ENCODE data around the gene ZDHHC7.

ZDHHC7 gene

GRCh38 chr16:84932681-84933080 is 78.7 kb downstream of the ZDHHC7 start:
- no peak for DNase-seq

- no peak for DNase-seq
Observed at GRCh38 chr16:84931506-84931905, 79.8 kb downstream of the ZDHHC7 start.

DNA sequence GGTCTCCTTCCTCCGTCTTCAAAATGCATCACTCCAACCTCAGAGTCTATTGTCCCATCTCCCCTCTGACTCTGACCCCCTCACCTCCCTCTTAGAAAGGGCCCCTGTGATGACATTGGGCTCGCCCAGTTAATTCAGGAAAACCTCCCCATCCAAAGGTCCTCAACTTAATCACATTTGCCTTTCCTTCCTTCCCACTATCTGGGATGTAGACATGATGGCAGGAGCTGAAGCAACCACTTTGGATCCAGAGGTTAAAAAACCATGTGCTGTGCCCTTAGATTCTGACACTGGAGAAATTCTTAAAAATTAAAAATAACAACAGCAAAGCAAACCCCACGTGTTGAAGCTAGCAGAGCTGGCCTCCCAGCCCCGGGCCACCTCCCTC is 80.2 kb downstream of the ZDHHC7 start:
- DNase-seq, result no peak

- DNase-seq, result no peak
Observed at GRCh38 chr16:84930298-84931106, 80.8 kb downstream of the ZDHHC7 start.

GRCh38 chr16:84929421-84930297 is 81.7 kb downstream of the ZDHHC7 start:
- DNase-seq, result no peak

DNA sequence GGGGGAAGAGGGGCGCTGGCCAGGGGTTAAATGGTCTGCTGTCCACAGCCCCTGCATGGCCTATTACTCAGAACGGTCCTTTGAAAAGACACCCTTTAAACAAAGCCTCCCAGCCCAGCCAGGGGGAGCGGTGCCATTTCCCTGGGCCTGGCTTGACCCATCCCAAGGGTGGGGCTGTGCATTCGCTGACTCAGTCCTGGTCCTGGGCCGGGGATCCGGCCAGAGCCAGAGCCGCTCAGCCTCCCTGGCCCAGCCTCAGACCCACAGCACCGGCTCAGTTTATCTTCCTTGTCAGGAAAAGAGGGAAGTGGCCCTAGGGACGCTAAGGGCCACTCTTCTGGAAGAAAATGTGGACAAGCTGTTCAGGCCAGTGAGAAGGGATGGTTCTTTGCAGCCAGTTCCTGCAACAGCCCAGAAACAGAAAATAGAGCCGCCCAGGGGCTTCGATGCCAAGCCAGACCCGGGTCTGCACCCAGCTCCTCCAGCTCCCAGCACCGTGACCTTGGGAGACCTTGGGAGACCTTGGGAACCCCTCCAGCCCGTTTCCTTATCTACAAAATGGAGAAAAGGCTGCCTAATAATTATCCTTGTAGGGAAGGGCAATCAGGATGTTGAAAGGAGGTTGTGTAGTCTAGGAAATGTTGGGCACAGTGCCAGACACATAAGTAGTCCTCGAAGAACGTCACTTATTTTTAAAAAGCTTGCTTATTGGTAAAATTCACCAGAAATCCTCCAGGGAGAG is 82.5 kb downstream of the ZDHHC7 start:
- no peak for DNase-seq

DNA sequence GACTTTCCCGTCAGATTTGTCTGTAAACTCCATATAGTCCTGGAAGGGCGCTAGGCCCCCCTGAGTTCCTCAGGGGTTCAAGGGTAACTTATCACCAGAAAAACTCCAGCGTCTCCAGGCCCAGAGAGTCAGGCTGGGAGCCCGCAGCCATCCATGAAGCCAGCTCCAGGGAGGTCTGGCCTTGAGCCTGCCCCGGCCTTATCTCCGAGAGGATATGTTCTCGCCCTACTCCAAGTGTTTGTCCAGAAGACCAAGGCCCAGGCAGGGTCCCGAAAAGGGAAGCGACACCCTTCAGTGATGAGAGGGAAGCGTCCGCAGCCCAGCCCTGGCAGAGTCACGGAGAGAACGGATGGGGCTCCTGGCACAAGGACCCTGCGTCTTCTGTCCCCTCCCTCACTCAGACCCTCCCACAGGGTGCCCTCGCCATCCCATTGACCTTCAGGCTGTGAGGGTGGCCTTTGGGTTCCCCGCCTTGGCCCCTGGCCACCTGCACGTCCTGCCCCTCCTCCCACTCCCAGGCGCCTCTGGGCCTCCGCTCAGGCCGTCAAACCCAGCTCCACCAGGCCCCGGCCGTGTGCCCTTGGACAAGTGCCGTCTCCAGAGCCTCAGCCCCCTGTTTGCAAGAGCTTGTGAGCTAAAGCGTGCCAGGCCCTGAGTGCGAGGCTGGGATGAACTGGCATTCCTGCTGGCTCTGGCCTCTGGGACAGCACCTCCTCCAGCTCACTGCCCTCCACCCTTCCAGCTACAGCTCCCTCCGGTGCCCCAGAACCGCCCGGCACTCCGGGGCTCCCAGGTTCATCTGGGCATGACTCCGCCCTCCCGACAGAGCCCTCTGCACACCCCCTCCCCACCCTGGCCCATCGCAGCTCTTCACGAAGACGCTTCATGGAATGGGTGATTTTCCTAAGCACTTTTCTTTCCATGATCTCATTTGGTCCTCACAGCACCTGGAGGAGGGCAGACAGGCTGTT is 83.4 kb downstream of the ZDHHC7 start:
- DNase-seq, result no peak

- no peak for DNase-seq
Observed at GRCh38 chr16:84926462-84926861, 84.9 kb downstream of the ZDHHC7 start.

- no peak for DNase-seq
Observed at GRCh38 chr16:84925773-84926372, 85.5 kb downstream of the ZDHHC7 start.

GRCh38 chr16:84925092-84925772 is 86.1 kb downstream of the ZDHHC7 start:
- no peak for DNase-seq

- DNase-seq, result no peak
Observed at GRCh38 chr16:84924331-84925091, 86.8 kb downstream of the ZDHHC7 start.
